ENCODE results near the gene LAIR1. TPM values are rescaled to one million over a fixed set of nuclear protein-coding genes. Genes with fewer than 3 reads are reported as not detected.

Gene LAIR1
- total RNA-seq, 1 donor from 2014 or later: not detected

- H3K27me3 Mint-ChIP-seq (ENCODE audit: unreplicated experiment): no peaks in the 10 kb centered on the region
- H3K4me1 Mint-ChIP-seq (ENCODE audit: unreplicated experiment): no peaks in the 10 kb centered on the region
- no peak overlapping the region for H3K4me3 Mint-ChIP-seq (ENCODE audit: unreplicated experiment)
- no peaks in the 10 kb centered on the region for H3K36me3 Mint-ChIP-seq (ENCODE audit: unreplicated experiment)
- no peak for DNase-seq (ENCODE audit: extremely low spot score, unreplicated experiment)
- peaks cover 5% of the 10 kb centered on the region for H3K9me3 Mint-ChIP-seq (ENCODE audit: unreplicated experiment)
- TF ChIP-seq, protein P1, sequence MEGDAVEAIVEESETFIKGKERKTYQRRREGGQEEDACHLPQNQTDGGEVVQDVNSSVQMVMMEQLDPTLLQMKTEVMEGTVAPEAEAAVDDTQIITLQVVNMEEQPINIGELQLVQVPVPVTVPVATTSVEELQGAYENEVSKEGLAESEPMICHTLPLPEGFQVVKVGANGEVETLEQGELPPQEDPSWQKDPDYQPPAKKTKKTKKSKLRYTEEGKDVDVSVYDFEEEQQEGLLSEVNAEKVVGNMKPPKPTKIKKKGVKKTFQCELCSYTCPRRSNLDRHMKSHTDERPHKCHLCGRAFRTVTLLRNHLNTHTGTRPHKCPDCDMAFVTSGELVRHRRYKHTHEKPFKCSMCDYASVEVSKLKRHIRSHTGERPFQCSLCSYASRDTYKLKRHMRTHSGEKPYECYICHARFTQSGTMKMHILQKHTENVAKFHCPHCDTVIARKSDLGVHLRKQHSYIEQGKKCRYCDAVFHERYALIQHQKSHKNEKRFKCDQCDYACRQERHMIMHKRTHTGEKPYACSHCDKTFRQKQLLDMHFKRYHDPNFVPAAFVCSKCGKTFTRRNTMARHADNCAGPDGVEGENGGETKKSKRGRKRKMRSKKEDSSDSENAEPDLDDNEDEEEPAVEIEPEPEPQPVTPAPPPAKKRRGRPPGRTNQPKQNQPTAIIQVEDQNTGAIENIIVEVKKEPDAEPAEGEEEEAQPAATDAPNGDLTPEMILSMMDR (IDR thresholded peaks at IDR 0.05): no peak
- no peak overlapping the region for H3K27ac Mint-ChIP-seq (ENCODE audit: unreplicated experiment)
These were observed 24.9 kb downstream of the LAIR1 start for GRCh38 chr19:54339646-54340358.

DNA sequence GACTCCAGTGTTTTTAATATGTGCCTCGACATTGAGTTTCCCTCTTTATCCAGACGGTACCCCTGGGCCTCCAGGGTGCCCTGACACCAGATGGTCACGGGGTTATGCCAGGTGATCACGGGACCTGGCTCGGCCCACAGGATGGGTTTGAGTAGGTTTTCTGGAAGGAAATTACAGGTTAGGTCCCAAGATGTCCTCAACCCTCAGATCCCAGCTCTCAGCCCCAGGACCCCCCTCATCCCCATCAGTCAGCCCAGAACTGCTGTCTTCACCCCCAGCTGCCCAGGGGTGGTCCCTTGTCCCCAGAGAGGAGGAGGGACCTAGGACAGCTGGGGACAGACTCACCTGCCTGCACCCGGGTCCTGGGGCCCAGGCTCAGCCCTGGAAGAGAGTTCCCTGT, 26.2 kb downstream of the LAIR1 start:
- TF ChIP-seq, protein P1 (IDR thresholded peaks at IDR 0.05): no peak
- Mint-ChIP-seq H3K36me3 (ENCODE audit: unreplicated experiment) (no peaks in the 10 kb centered on the region), H3K9me3 (ENCODE audit: unreplicated experiment) (no peaks in the 10 kb centered on the region), H3K27ac (ENCODE audit: unreplicated experiment) (no peak overlapping the region), H3K4me1 (ENCODE audit: unreplicated experiment) (no peaks in the 10 kb centered on the region), H3K4me3 (ENCODE audit: unreplicated experiment) (no peak overlapping the region), H3K27me3 (ENCODE audit: unreplicated experiment) (peaks cover 4% of the 10 kb centered on the region)
- no peak for DNase-seq (ENCODE audit: extremely low spot score, unreplicated experiment)

DNA sequence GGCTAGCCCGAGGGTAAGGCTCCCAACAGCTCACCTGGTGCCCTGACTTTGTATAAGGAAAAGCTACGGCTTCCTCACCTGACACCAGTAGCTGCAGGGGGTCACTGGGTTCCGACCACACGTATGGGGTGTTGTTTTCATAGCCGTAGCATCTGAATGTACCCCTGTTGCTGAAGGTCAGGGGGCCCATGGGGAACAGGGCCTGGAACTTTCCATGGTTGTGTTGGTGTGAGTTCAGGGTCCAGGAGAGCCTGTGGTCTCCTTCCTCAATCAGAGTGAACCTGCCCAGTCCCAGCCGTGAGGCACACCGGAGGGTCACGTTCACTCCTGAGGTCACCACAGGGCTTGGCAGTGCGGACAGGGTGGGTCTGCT, 26.9 kb downstream of the LAIR1 start:
- Mint-ChIP-seq H3K27ac (ENCODE audit: unreplicated experiment) (no peak overlapping the region), H3K9me3 (ENCODE audit: unreplicated experiment) (no peaks in the 10 kb centered on the region), H3K36me3 (ENCODE audit: unreplicated experiment) (no peaks in the 10 kb centered on the region), H3K4me1 (ENCODE audit: unreplicated experiment) (no peaks in the 10 kb centered on the region), H3K4me3 (ENCODE audit: unreplicated experiment) (no peak overlapping the region), H3K27me3 (ENCODE audit: unreplicated experiment) (peaks cover 4% of the 10 kb centered on the region)
- no peak for DNase-seq (ENCODE audit: extremely low spot score, unreplicated experiment)
- TF ChIP-seq, protein P1 (IDR thresholded peaks at IDR 0.05): no peak

GRCh38 chr19:54336893-54337857, 27.6 kb downstream of the LAIR1 start:
- H3K27ac Mint-ChIP-seq (ENCODE audit: unreplicated experiment): no peak overlapping the region
- TF ChIP-seq, protein P1 (IDR thresholded peaks at IDR 0.05): no peak
- no peaks in the 10 kb centered on the region for H3K36me3 Mint-ChIP-seq (ENCODE audit: unreplicated experiment)
- DNase-seq (ENCODE audit: extremely low spot score, unreplicated experiment): no peak
- no peaks in the 10 kb centered on the region for H3K4me1 Mint-ChIP-seq (ENCODE audit: unreplicated experiment)
- peaks cover 4% of the 10 kb centered on the region for H3K27me3 Mint-ChIP-seq (ENCODE audit: unreplicated experiment)
- no peaks in the 10 kb centered on the region for H3K9me3 Mint-ChIP-seq (ENCODE audit: unreplicated experiment)
- H3K4me3 Mint-ChIP-seq (ENCODE audit: unreplicated experiment): no peak overlapping the region

Measured in osteocyte (in vitro differentiated cells).